Gastroesophageal sphincter (tissue), 3 donors: ENCODE data around the gene LMTK2.

Source experiments
- CTCF ChIP-seq, 4 experiments: fragments of 200-600 bp in 2 of 4; fragments of 450-650 bp in 2 of 4; sonication (generic) in 1 of 4; IDR thresholded peaks; one replicate each; pipeline ENCODE4 v1.5.1; 2017 to 2019; ENCODE audit warnings: antibody characterized with exemption in 4 of 4, mild to moderate bottlenecking in 2 of 4, moderate library complexity in 2 of 4
- POLR2A ChIP-seq, 2 donors: fragments of 450-650 bp; IDR thresholded peaks; one replicate each; pipeline ENCODE4 v1.6.1; 2017; ENCODE audit warnings: antibody characterized with exemption in 2 of 2, mild to moderate bottlenecking in 2 of 2, moderate library complexity in 1 of 2
- POLR2AphosphoS5 ChIP-seq: sonication (generic); formaldehyde crosslinking; IDR thresholded peaks from one replicate; pipeline ENCODE4 v1.6.1; 2017; ENCODE audit warnings: antibody characterized with exemption

GRCh38 chr7:98203964-98204605 lies 97.4 kb downstream of the LMTK2 start:
- TF ChIP-seq CTCF (IDR thresholded peaks at IDR 0.05): no peak
- TF ChIP-seq POLR2AphosphoS5: no peak
- no peak for TF ChIP-seq POLR2A (IDR thresholded peaks at IDR 0.05)
